A549 (cell line): ENCODE measurements around the gene AGBL4. TPM values are rescaled to one million over a fixed set of nuclear protein-coding genes. Genes with fewer than 3 reads are reported as not detected.

Source experiments
- ATAC-seq, 2 experiments: fragments of 200-7000 bp in 1 of 2; fragments of >200 bp in 1 of 2; cut with Nextera tagmentation in 1 of 2; cut with Tn5 transposase in 1 of 2; 3 replicates each; pipeline versions ENCODE4 v1.8.0 to v1.9.1; 2018 to 2020; ENCODE audit warnings: mild to moderate bottlenecking in 1 of 2, moderate library complexity in 1 of 2
- CTCF ChIA-PET: fragments of 300-600 bp; sonication (Branson Sonifier 250); formaldehyde crosslinking; extraction: SDS; loops from one replicate; lab custom pipeline; 2021; ENCODE audit warnings: antibody characterized with exemption, inconsistent platforms; lab: Yijun Ruan, JAX
- POLR2A ChIA-PET: fragments of 350-600 bp; formaldehyde crosslinking; extraction: SDS; loops from one replicate; lab custom pipeline; 2021; ENCODE audit warnings: antibody characterized with exemption, inconsistent platforms; lab: Yijun Ruan, JAX
- DNase-seq, 2 experiments: peaks; one replicate each; pipeline versions ENCODE4 v3.0.0 to v3.0.0-alpha.2; 2011 to 2016; ENCODE audit warnings: low read depth in 1 of 2, low spot score in 1 of 2
- FAIRE-seq: peaks from 2 replicates; lab custom pipeline; 2011; peaks lifted over from hg19 to GRCh38; lab: Jason Lieb, UNC
- H3K27ac ChIP-seq, 2 experiments: fragments of >200 bp; sonication (Bioruptor Twin); formaldehyde crosslinking; 3 replicates each; pipeline ENCODE4 v1.5.1; 2016 to 2017
- H3K4me1 ChIP-seq: fragments of >200 bp; sonication (Bioruptor Twin); formaldehyde crosslinking; 3 replicates; pipeline ENCODE4 v1.6.1; 2016
- H3K4me2 ChIP-seq: fragments of >200 bp; sonication (Bioruptor Twin); formaldehyde crosslinking; 3 replicates; pipeline ENCODE4 v1.6.1; 2016
- H3K4me3 ChIP-seq: fragments of >200 bp; sonication (Bioruptor Twin); formaldehyde crosslinking; 3 replicates; pipeline ENCODE4 v1.5.1; 2016
- H3K9me3 ChIP-seq: fragments of >200 bp; sonication (Bioruptor Twin); formaldehyde crosslinking; 3 replicates; pipeline ENCODE4 v1.6.1; 2016
- CBX2 ChIP-seq: fragments of 200-600 bp; sonication (generic); IDR thresholded peaks from 2 replicates; pipeline ENCODE4 v1.6.1; 2016; ENCODE audit warnings: low read depth, mild to moderate bottlenecking, borderline replicate concordance
- CBX8 ChIP-seq: fragments of 200-600 bp; sonication (generic); IDR thresholded peaks from 2 replicates; pipeline ENCODE4 v1.6.1; 2016
- CTCF ChIP-seq: fragments of >200 bp; sonication (Bioruptor Twin); formaldehyde crosslinking; IDR thresholded peaks from 3 replicates; pipeline ENCODE4 v1.5.1; 2016
- ELK1 ChIP-seq: fragments of 150-350 bp; IDR thresholded peaks from 2 replicates; pipeline ENCODE4 v1.6.1; 2014; ENCODE audit warnings: low read depth, mild to moderate bottlenecking, low read length
- EP300 ChIP-seq, 2 experiments: fragments of >200 bp; sonication (Bioruptor Twin); formaldehyde crosslinking; IDR thresholded peaks; 2 replicates in 1 of 2; 3 replicates in 1 of 2; pipeline ENCODE4 v1.6.1; 2016 to 2017
- FOSB ChIP-seq: fragments of 250-450 bp; sonication (Bioruptor Pico); IDR thresholded peaks from 2 replicates; pipeline ENCODE4 v1.5.0; 2020; ENCODE audit warnings: mild to moderate bottlenecking, moderate library complexity
- FOSL2 ChIP-seq, 2 experiments: fragments of 450-650 bp in 1 of 2; fragments of >200 bp in 1 of 2; sonication (Bioruptor Twin) in 1 of 2; formaldehyde crosslinking; IDR thresholded peaks; 2 replicates each; pipeline versions ENCODE4 v1.5.0 to v1.6.1; 2016 to 2020; ENCODE audit warnings: mild to moderate bottlenecking in 1 of 2, moderate library complexity in 1 of 2
- FOXS1 ChIP-seq: fragments of 250-450 bp; sonication (Bioruptor Pico); IDR thresholded peaks from 2 replicates; pipeline ENCODE4 v1.5.0; 2020; ENCODE audit warnings: mild to moderate bottlenecking, moderate library complexity
- GATA3 ChIP-seq: IDR thresholded peaks from 2 replicates; pipeline ENCODE4 v1.6.1; 2012; ENCODE audit warnings: borderline replicate concordance
- HEYL ChIP-seq: fragments of 250-450 bp; sonication (Bioruptor Pico); IDR thresholded peaks from 2 replicates; pipeline ENCODE4 v1.8.0; 2021; ENCODE audit warnings: mild to moderate bottlenecking, moderate library complexity
- HOXA7 ChIP-seq: fragments of 250-450 bp; sonication (Bioruptor Pico); IDR thresholded peaks from 2 replicates; pipeline ENCODE4 v1.5.0; 2020; ENCODE audit warnings: mild to moderate bottlenecking, moderate library complexity
- MYC ChIP-seq: IDR thresholded peaks from 2 replicates; pipeline ENCODE4 v1.6.1; 2012; ENCODE audit warnings: mild to moderate bottlenecking, inconsistent platforms, low read length, improper control_type of control experiment, borderline replicate concordance
- NPAS2 ChIP-seq: fragments of 250-450 bp; sonication (Bioruptor Pico); IDR thresholded peaks from 2 replicates; pipeline ENCODE4 v1.8.0; 2022; ENCODE audit warnings: mild to moderate bottlenecking, moderate library complexity, borderline replicate concordance
- NR3C1 ChIP-seq: fragments of >200 bp; sonication (Bioruptor Twin); formaldehyde crosslinking; IDR thresholded peaks from 3 replicates; pipeline ENCODE4 v1.6.1; 2017
- POLR2AphosphoS2 ChIP-seq: conservative IDR thresholded peaks from 2 replicates; pipeline ENCODE4 v1.6.1; 2012; ENCODE audit warnings: low read length, improper control_type of control experiment, inconsistent platforms
- RARB ChIP-seq: fragments of 250-450 bp; sonication (Bioruptor Pico); IDR thresholded peaks from 2 replicates; pipeline ENCODE4 v1.8.0; 2021; ENCODE audit warnings: mild to moderate bottlenecking, moderate library complexity
- SMC3 ChIP-seq: fragments of >200 bp; sonication (Bioruptor Twin); formaldehyde crosslinking; IDR thresholded peaks from 3 replicates; pipeline ENCODE4 v1.6.1; 2018; ENCODE audit warnings: inconsistent platforms
- ZFP36 ChIP-seq: fragments of 450-650 bp; IDR thresholded peaks from 2 replicates; pipeline ENCODE4 v1.6.1; 2014; ENCODE audit warnings: borderline replicate concordance; ENCODE audit not compliant: partially characterized antibody
- WGBS: methylation state at CpG from one replicate; pipeline ENCODE4 v1.1.6; 2017; ENCODE audit errors: missing lambda C conversion rate; 5-methylcytosine and 5-hydroxymethylcytosine counted together
- polyA plus RNA-seq, 4 experiments: library from polyadenylated mRNA; depleted of rRNA in 3 of 4; stranded (reverse); fragments of >200 nt; fragmentation: RNase III in 1 of 4; extraction: RNeasy Plus Mini Kit Qiagen cat#74134 plus additional on column Dnase treatment in 1 of 4; gene quantifications; 2 replicates in 3 of 4; 3 replicates in 1 of 4; pipeline ENCODE4 v1.2.3, GENCODE V29; 2011 to 2017
- TF ChIP-seq, protein P1 (sequence below): fragments of 250-450 bp; sonication (Bioruptor Pico); IDR thresholded peaks from 2 replicates; pipeline ENCODE4 v1.5.0; 2021; ENCODE audit warnings: mild to moderate bottlenecking, moderate library complexity, borderline replicate concordance
- TF ChIP-seq, protein P2 (sequence below): fragments of 250-450 bp; sonication (Bioruptor Pico); IDR thresholded peaks from 2 replicates; pipeline ENCODE4 v1.5.0; 2020; ENCODE audit warnings: low read depth, mild to moderate bottlenecking, moderate library complexity
- TF ChIP-seq, protein P3 (sequence below): fragments of >200 bp; sonication (Bioruptor Twin); formaldehyde crosslinking; IDR thresholded peaks from 2 replicates; pipeline ENCODE4 v1.6.1; 2016

The AGBL4 gene
- polyA plus RNA-seq, 2 of the 4 experiments (the other 2 are of a cell fraction) = not detected

GRCh38 chr1:49465486-49466185 is 558.1 kb downstream of the AGBL4 start:
- TF ChIP-seq, protein P1, sequence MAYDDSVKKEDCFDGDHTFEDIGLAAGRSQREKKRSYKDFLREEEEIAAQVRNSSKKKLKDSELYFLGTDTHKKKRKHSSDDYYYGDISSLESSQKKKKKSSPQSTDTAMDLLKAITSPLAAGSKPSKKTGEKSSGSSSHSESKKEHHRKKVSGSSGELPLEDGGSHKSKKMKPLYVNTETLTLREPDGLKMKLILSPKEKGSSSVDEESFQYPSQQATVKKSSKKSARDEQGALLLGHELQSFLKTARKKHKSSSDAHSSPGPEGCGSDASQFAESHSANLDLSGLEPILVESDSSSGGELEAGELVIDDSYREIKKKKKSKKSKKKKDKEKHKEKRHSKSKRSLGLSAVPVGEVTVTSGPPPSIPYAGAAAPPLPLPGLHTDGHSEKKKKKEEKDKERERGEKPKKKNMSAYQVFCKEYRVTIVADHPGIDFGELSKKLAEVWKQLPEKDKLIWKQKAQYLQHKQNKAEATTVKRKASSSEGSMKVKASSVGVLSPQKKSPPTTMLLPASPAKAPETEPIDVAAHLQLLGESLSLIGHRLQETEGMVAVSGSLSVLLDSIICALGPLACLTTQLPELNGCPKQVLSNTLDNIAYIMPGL = no peak
- TF ChIP-seq EP300 (IDR thresholded peaks at IDR 0.05) (no peak), ELK1 (no peak)
- TF ChIP-seq, all 56 proteins: peak for 0
- DNase-seq = no peak
- no peak overlapping the region for H3K27ac ChIP-seq
- no peaks in the 10 kb centered on the region for H3K9me3 ChIP-seq
- H3K4me3 ChIP-seq = no peak overlapping the region
- no peaks in the 10 kb centered on the region for H3K4me1 ChIP-seq
- 1% methylated on average over 4 of the region's 4 CpGs for WGBS
- ChIA-PET POLR2A (no interaction called here), CTCF (no interaction called here)
- no peak overlapping the region for H3K4me2 ChIP-seq
- no peak for ATAC-seq
- FAIRE-seq = no peak

GRCh38 chr1:49448200-49448599 is 575.6 kb downstream of the AGBL4 start:
- DNase-seq (no peak), FAIRE-seq (no peak), ATAC-seq (no peak)
- H3K27ac ChIP-seq = no peak overlapping the region
- no peaks in the 10 kb centered on the region for H3K4me1 ChIP-seq
- TF ChIP-seq FOXS1 (CRISPR knock-in tag) (no peak), CBX2 (no peak), NPAS2 (CRISPR knock-in tag) (no peak), ZFP36 (no peak), SMC3 (no peak), HOXA7 (CRISPR knock-in tag) (no peak), FOSL2 (IDR thresholded peaks at IDR 0.05) (no peak), FOSL2 (CRISPR knock-in tag; IDR thresholded peaks at IDR 0.05) (no peak), NR3C1 (no peak), GATA3 (no peak), EP300 (IDR thresholded peaks at IDR 0.05) (no peak), CTCF (no peak), RARB (CRISPR knock-in tag) (no peak), POLR2AphosphoS2 (no peak), CBX8 (no peak), FOSB (CRISPR knock-in tag) (no peak), HEYL (CRISPR knock-in tag) (no peak), MYC (no peak)
- TF ChIP-seq, protein P2, sequence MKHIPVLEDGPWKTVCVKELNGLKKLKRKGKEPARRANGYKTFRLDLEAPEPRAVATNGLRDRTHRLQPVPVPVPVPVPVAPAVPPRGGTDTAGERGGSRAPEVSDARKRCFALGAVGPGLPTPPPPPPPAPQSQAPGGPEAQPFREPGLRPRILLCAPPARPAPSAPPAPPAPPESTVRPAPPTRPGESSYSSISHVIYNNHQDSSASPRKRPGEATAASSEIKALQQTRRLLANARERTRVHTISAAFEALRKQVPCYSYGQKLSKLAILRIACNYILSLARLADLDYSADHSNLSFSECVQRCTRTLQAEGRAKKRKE (CRISPR knock-in tag) = no peak
- TF ChIP-seq, protein P3, sequence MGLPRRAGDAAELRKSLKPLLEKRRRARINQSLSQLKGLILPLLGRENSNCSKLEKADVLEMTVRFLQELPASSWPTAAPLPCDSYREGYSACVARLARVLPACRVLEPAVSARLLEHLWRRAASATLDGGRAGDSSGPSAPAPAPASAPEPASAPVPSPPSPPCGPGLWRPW = no peak
- TF ChIP-seq, all 56 proteins: peak for 0
- CTCF ChIA-PET = no interaction called here
- Histone ChIP-seq H3K4me2 (no peak overlapping the region), H3K4me3 (no peak overlapping the region), H3K9me3 (no peaks in the 10 kb centered on the region)
- POLR2A ChIA-PET = no interaction called here
- 3% methylated on average over 2 of the region's 2 CpGs for WGBS
